RPMI7951 (cell line): ENCODE measurements around the gene ZFP36L2. TPM values are rescaled to one million over a fixed set of nuclear protein-coding genes. Genes with fewer than 3 reads are reported as not detected.

Experiments
- DNase-seq: peaks from one replicate; pipeline ENCODE4 v3.0.0-alpha.2; 2012; ENCODE audit warnings: low read depth
- total RNA-seq: library from RNA; depleted of rRNA; stranded (reverse); fragments of >200 nt; shearing (Covaris generic); gene quantifications from 2 replicates; pipeline ENCODE4 v1.2.3, GENCODE V29; 2014

Gene ZFP36L2
- total RNA-seq, 1 experiment from 2014 or later = 9.1 TPM

DNA sequence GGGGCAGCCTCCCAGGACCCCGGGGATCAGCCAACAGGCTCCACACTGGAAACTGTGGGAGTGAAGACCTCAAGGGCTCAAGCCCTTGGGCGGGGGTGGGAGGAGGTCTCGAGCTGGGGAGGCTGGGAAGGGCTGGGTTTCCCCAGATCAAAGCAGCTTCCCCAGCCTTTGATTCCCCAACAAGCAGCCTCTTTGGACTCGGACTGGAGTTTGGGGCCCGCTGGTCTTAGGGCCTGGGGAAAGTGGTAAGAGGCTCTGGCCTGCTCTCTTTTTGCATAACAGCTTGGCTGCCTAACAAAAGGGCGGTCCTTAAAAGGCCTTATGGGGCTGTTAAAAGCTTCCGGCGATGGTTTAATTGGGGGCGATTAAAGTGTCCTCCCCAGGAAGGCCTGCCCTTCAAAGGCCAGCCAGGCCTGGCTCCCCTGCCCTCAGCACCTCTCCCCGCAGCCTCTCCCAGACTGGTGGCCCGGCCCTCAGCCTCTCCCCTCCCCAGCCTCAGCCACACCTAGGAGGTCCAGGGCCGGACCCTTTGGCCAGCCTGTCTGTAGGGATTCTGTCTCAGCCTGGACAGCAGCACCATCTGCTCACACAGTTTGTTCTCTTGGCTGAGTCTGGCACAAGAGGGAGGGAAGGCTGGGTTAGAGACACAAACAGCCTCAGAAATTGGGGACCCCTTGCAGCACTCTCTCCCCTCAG, 39.6 kb downstream of the ZFP36L2 start:
- DNase-seq = no peak

GRCh38 chr2:43186321-43186678, 40.1 kb downstream of the ZFP36L2 start:
- no peak for DNase-seq

DNA sequence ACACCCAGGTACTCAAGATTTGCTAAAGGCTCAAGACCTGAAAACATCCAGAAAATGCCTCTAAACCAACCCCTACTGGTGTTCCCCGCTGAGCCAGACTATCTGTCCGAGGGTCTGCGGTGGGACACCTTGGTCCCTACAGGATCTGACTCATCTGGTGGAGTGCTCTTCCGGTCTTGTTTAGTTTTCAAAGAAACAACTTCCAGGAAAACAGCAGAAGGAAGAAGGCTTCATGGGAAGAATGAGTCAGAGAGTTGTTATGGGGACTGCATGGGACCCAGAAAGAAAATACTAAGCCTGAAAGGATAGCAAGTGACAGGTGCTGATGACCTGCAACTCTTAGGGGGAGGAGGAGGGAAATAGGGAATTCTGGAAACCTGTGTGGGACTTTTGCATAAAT, 41.3 kb downstream of the ZFP36L2 start:
- peak; percentile 62 for DNase-seq

DNA sequence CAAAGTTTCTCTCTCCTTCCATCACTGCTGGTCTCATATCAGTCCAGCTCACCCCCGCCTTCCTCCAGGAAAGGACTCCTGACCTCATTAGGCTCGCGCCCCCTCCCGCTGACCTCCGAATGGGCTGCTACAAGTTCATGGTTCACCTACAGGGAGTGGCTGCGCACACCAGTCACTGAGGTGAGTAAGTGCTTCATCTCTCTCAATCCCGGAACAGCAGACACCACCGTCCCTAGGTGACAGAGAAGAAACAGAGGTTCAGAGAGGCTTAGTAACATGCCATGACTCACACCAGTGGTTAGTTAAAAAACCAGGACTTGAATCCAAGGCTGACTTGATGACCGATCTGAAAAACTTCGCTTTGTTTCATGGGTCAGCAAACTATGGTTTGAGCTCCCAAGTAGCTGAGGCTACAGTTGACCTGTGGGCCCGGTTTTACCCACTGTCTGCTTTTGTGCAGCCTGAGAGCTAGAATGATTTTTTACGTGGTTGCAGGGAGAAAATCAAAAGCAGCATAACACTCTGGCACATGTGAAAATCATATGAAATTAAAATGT, 42.0 kb downstream of the ZFP36L2 start:
- peak; percentile 62 for DNase-seq

DNA sequence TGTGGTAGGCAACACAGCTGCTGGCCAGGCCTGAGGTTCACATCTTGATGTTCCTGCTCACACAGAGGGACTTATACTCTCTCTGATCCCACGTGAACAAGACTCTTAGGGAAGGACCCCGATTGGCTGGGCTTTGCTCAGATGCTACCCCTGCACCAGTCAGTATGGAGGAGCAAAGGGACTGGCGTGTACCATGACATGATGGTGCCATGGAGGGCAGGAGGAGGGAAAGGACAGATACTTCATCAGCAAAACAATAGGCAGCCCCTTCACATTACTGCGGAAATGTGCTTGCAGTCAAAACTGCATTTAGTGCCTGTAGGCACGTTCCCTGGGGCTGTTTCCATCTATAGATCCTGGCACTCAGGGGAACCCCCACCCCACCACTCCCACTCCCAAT, 42.7 kb downstream of the ZFP36L2 start:
- no peak for DNase-seq

- no peak for DNase-seq
These were observed 45.5 kb downstream of the ZFP36L2 start for GRCh38 chr2:43180897-43181296.

- no peak for DNase-seq
These were observed 46.5 kb downstream of the ZFP36L2 start for GRCh38 chr2:43179942-43180341.

DNA sequence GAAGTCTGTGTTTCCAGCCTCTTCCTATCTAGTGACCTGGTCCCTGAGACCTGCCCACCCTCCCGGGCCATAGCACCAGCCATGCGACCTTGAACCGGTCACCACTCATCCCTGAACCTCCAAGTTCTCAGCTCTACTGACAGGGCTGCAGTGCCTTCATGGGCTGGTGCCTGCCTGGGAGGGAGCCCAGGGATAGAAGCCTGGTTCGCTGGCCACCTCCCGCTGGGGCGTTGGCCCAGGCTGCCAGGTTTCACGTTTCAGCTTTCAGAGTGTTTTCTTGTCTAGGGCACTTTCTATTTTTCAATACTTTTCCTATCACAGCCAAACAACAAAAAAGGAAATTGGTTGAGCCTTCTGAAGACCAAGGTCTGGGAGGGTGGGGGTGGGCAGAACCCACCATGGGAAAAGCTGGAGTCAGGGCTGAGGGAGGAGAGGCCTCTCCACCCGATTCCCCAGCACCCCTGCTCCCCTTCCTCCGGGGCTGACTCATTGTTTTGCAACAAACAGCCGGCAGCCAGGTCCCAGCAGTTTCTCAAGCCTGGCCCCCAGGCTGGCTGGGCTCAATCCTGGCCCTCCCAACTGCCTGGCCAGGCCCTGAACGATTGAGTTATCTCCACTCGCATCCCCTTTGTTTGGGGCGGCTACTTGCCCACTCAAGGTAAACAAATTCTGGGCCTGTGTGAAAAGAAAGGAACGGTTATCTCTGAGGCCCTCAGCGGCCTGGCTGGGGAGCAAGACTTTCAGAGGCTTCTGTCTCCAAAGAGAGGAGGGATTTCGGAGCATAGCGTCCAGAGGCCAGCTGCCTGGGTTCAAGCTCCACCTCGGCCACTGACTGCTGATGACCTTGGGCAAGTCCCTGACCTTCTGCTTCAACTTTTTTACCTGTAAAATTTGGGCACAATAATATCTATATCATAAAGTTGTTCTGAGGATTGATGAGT, 47.5 kb downstream of the ZFP36L2 start:
- DNase-seq = peak; percentile 81

DNA sequence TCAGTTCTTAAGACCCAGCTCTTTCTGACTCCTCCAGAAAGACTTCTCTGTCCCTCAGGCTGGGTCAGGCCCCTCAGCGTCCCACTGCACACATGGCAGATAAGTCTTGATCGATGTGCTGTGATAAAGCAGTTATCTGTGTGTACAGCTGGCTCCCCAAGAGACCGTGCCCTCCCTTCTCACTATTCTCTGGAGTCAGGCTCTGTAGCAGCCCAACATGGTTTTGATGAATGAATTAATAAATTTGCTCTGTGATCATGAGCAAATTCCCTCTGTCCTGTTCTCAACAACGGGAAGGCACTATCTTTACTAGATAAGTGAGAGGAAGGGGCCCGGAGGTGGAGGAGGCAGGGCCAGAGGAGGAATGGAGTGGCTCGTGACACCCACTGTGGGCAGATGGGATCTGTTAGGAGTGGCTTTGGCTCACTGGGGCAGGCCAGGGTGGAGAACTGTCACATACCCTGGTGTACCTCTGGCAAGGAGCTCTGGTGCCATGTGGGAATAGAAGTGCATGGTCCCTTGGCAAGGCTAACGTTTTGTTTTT, 48.3 kb downstream of the ZFP36L2 start:
- no peak for DNase-seq

GRCh38 chr2:43176449-43176848, 50.0 kb downstream of the ZFP36L2 start:
- DNase-seq = no peak

GRCh38 chr2:43175876-43176275, 50.5 kb downstream of the ZFP36L2 start:
- no peak for DNase-seq

DNA sequence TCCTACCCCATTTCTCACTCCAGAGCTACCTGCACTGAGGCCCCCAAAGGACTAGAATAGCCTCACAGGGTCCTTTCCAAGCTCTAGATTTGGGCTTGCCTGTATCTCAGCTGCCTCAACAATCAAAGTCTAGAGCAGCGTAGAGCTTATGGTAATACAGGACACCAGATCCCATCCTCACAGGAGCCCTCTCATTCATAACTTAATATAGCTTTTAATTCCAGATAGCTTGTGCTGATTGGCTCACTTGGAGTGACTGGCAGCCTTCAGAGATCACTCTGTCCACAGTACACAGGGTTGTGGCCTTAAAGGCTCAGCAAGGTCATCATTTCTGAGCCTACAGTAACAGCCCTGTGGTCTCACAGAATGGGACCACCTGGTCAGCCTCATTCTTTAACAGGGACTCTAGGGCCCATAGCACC, 51.4 kb downstream of the ZFP36L2 start:
- peak; percentile 35 for DNase-seq

DNA sequence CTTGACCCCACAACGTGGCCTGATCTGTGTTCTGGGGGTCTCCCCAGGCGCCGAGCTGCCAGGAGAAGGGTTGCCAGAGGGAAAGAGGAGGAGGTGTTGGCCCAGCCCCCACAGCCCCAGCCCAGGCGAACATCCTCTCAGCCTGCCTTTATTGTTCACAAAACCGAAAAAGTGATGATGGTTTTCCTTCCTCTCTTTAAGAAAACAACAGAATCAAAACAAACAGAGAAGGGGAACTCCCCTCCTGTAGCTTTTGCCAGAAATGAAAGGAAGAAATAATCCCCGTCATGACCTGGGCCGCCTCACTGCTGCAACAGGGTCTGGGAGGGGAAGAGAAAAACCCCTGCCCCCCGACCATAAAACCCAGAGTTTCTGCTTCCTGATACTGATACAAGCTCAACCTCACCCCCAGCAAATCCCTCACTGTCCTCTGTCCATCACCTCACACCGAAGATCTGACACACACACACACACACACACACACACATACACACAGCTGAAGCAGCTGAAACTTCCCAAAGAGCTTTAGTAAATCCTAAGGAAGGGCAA, 52.0 kb downstream of the ZFP36L2 start:
- DNase-seq = no peak
